Fibroblast of skin of right biceps (primary cell): Measurements from ENCODE around the gene TXNL4A.

ENCODE experiments used
- DNase-seq: peaks from one replicate; pipeline ENCODE4 v3.0.0-alpha.2; 2013

Gene TXNL4A

DNA sequence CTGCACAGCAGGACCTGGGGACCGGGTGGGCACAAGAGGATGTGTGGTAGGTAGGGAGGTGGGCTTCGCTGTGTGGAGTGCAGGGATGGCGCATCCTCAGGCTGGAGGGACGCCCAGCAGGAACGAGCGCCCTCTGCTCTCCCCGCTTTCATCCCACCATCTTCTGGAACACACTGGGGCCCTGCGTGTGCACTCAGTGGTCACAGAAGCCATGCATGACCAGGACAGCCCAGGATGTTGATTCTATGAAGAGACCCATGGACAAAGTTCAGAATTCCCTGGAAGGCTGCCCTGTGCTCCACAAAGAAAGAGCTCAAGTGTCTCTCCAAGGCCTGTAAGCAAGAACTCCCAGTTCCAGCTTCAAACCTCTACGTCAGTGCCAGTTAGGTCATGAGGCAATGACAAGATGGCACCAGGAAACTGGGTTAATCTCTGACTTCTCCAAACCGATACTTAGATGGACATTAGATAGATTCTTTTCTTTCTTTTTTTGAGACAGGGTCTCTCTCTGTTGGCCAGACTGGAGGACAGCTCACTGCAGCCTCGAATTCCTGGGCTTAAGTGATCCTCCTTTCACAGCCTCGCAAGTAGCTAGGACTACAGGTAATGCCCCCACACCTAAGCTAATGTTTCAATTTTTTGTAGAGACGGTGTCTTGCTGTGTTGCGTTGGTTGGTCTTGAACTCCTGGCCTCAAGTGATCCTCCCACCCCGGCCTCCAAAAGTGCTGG lies 40.3 kb downstream of the TXNL4A start:
- DNase-seq: no peak

DNA sequence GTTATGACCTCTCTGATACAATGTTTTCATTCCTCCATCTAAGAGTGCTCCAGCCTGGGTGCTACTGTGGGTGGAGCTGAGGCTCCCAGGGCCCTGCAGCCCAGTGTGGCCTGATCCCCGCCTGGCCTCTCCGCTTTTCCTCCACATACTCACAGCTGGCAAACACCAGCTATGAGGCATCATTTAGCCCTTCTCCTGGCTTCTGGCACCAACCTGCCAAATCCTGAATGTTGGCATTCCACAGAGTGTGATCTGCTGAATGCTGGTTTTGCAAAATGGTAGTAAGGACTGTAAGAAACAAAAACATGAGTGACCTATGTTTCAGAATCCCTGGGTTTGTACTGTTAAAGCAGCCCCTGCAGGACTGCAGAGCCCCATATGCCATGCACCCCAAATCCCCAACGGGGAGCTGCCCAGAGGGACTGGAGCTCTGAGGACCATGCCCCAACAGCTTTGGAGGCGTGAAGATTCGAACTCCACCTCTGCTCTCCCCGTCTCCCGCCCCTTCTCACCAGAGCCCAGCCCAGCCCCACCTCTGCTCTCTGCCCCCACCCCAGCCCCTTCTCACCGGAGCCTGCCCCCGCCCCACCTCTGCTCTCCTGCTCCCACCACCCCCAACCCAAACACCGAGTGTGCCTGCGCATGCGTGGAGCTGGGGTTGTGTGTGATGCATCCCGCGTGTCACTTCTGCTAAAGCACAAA lies 41.2 kb downstream of the TXNL4A start:
- no peak for DNase-seq

GRCh38 chr18:79945118-79946042 lies 43.0 kb downstream of the TXNL4A start:
- DNase-seq: no peak

GRCh38 chr18:79944746-79945117 lies 43.6 kb downstream of the TXNL4A start:
- DNase-seq: no peak

GRCh38 chr18:79944126-79944731 lies 44.1 kb downstream of the TXNL4A start:
- no peak for DNase-seq

DNA sequence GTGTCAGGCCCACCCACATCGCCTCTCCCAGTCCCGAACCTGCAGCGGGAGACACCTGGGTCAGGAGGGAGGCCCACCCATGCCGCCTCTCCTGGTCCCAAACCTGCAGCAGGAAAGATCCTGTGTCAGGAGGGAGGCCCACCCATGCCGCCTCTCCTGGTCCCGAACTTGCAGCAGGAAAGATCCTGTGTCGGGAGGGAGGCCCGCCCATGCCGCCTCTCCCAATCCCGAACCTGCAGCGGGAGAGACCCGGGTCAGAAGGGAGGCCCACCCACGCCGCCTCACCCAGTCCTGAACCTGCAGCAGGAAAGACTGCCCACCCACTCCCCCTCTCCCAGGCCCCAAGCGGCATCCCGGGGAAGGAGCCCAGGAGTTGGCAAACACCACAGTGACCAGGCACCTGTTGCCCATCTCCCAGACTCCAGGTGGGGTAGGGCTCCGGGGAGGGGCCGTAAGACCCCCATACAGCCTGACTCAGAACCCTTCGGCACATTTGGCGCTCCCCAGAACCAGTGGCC lies 44.7 kb downstream of the TXNL4A start:
- DNase-seq: no peak

DNA sequence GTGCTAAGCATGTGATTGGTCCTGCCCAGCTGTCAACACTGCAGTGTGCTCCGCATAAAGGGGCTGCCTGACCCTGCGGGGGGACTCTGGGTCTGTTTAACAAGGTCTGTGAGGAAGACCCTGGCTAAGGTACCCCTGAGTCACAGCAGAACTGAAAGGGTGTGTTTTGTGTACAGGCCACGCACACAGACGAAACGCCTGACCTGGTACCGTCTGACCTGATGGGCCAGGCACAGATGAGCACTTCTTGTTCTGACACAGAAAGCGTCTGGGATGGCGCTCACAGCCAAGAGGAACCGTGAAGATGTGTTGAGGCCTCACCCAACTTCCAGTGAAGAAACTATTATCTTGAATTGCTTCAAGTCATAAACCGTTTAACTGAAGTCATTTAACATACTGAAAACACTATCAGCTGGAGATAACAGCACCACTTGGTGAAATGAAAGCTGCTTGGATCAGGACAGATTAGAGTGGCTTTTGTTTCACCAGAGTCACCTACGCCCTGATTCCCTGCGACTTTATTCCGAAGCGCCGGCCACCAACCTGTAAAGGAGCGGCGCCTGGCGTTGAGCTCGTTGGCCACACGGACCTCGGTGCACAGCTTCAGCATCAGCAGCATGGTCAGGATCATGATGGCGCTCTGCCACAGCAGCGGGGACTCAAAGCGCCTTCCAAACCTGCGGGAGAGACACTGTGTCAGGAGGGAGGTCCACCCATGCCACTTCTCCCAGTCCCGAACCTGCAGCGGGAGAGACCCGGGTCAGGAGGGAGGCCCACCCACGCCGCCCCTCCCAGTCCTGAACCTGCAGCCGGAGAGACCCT lies 45.4 kb downstream of the TXNL4A start:
- no peak for DNase-seq

DNA sequence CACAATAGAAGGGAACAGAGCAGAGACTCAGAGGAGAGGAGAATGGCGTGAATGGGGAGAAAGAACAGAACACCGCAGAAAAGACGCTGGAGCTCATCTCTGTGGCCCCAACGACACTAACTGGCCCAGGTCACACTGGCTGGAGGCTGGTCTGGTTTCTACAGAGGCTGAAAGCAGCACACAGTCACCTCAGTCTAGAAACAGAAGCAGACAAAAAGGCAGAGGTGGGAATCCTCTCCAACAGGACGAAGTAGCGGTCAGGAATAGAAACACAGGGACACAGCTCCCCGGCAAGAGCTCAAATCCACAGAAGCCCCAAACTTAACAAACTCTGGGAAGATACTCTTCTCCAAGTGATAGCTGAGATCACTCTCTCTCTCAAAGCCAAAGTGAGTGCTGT lies 46.2 kb downstream of the TXNL4A start:
- DNase-seq: no peak

DNA sequence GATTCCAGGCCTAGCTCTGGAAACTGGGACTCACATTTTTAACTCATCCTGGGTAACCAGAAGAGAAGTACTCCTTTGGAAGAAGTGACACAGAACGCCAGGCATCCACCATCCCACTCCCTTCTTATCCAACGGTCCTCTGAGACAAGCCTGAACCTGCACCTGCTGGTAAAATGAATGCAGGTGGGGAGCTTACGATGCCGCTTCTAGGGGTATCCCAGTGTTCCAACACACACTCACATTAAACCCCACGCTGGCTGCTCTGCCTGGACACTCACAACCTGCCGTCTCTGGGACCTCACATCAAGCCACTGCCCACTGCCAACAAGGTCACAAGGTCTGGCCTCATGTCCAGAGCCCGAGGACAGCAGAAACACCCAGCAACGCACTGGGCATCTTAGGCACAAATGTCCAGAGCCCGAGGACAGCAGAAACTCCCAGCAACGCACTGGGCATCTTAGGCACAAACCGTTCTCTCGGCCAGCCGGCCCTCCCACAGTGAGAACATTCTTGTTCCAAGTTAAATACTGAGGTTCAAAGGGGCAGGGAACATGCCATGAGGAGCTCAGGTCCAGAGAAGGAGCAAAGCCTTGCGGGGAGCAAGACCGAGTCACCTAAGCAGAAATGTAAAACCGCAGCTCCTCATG lies 46.8 kb downstream of the TXNL4A start:
- no peak for DNase-seq

DNA sequence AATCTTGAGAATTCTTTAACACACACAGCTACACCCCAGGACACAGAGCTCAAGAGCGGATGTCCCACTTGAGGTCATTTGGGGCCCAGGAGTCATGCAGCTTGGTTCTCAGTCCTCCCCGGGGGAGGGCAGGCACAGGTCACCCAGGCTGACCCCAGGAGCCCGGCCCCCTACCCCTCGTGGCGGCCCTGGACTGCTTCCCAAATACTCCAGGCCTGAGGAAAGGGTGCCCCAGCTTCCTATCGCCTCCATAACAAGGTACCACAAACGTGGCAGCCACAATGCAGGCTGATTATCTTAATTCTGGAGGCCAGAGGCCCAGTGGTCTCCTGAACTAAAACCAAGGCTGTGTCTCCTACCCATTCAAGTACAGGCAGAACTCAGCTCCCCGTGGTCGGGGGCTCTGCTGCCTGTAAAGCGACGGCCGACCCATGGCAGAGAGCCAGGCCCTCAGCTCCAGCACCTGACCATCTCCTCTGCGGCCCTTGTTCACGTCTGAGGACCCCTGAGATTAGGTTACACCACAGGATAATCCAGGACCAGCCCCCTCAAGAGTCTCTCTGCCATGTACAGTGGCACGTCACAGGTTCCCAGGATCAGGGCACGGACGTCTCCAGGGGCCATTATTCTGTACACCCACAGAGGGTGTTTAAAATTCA lies 47.4 kb downstream of the TXNL4A start:
- DNase-seq: no peak

GRCh38 chr18:79940126-79940813 lies 48.1 kb downstream of the TXNL4A start:
- DNase-seq: no peak

DNA sequence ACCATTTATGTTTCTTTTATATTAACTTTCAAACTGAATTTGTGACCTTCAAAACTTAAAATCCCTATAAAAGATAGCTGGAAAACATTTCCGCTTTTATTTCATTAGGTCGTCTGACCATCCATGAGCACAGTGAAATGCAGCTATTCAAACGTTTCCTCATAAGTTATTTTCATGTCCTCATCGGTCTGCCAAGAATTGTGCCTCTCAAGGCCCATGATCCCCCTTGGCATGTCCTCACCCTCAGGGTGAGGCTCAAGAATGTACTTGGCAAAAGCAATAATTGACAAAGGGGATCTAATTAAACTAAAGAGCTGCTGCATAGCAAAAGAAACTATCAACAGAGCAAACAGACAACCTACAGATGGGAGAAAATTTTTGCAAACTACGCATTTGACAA lies 49.3 kb downstream of the TXNL4A start:
- no peak for DNase-seq

- DNase-seq: no peak
Observed at GRCh38 chr18:79938196-79938595, 50.2 kb downstream of the TXNL4A start.

DNA sequence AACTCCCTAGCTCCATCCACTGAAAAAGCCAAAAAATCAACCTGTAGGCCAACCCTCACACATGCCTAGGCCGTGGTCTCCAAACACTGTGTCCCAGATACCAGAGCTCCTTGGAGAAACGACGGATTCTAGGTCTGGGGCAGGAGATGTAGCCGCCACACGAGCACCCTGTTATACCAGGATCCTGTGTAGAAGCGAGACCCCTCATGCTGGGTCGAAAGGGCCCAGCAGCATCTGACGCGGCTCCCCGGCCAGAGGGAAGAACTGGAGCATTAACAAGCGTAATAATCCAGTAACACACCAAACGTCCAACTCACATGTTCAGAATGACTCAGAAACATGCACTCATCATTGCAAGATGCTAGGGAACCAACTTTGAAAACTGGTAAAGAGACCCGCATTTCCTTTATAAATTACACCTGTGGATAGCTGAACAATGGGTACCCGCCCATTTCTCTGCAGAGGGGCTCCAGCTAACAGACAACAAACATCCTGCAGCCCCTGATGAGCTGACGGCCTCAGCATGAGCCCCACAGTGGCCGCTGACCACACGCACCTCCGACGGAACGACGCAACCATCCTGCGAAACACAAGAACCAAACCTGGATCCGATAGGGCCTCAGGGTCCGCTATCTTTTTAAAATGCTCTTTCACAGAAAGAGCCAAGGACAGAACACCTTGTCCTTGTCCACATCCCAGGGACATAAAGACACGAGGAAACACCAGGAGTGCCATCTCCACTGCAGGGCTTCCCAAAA lies 51.1 kb downstream of the TXNL4A start:
- DNase-seq: no peak

GRCh38 chr18:79936641-79937040 lies 51.7 kb downstream of the TXNL4A start:
- no peak for DNase-seq

DNA sequence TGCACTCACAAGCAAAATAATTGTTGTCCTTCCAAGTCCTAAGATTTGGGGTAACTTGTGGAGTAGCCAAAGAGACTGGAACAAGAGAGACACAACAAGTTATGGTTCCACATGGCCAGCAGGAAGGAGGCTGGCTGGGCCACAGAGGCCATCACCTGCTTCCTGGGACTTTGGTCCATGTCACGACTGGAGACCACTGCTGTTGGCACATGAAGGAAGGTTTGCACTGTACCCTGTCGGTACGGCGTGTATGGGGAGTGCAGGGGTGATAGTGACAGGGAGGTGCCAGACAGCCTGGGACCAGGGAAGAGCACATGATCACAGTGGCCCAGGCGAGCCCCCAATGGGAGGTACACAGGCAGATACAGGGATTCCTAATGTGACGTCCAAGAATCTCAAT lies 52.4 kb downstream of the TXNL4A start:
- no peak for DNase-seq

DNA sequence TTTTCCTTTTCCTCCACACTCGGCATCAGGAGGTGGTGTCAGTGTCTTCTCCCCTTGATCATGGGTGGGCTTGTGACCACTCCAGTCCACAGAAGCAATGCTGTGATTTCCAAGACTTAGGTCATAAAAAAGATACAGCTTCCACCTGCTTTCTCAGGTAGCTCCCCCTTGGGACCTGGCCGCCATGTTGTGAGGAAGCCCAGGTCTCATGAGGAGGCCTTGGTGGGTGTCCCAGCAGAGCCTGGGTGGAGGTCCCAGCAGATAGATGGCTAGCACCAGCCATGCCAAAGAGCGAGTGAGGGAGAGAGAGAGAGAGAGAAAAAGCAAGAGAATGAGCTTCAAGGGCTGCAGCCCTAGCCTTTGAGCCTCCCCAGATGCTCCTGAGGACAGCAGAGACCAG lies 52.9 kb downstream of the TXNL4A start:
- no peak for DNase-seq

- DNase-seq: no peak
Observed at GRCh38 chr18:79935098-79935480, 53.3 kb downstream of the TXNL4A start.

DNA sequence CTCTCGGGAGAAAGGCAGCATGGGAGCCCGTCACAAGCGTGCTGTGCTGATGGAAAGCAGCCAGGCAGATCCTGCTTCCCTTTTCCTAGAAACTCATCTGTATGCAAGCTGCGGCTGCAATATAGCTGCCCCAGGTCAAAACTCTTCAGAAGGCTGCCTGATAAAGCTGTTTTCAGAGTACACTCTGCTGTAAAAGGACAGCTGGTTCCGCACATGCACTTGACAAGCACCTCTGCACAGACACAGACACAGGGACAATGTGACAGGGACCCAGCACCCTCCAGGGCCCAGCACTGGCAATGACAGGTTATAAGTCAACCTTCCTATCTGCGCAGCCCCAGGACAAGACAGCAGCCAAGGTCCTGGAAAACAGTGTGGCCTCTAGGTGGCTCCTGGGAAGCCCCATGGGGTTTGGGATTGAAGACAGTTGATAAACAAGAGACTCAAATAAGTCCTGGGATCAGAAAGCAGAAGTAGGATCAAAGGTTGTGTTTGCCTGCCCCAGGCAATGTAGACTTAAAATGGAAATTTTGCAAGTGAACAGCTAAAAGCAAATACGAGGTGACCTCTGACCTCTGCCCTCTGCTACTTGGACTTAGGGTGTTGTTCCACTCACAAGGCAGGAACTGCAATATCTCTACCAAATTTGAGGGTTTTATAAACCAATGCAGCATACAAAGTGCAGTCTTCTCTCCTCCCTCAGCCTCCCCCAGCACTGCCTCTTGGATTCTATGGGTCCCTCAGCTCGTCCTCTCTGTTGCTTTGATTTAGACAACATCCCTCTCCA lies 53.9 kb downstream of the TXNL4A start:
- no peak for DNase-seq
